K562 (cell line): Measurements from ENCODE around the gene LRFN2. TPM values are rescaled to one million over a fixed set of nuclear protein-coding genes. Genes with fewer than 3 reads are reported as not detected.

Source experiments
- ATAC-seq: fragments of 200-7000 bp; cut with Tn5 transposase; 3 replicates; pipeline ENCODE4 v1.9.1; 2020; ENCODE audit warnings: moderate library complexity
- BruUV-seq: library from RNA; stranded (reverse); fragments of 400-500 nt; replicated peaks from 2 replicates; lab custom pipeline; 2021; lab: Mats Ljungman, UMichigan
- CTCF ChIA-PET: fragments of 300-600 bp; formaldehyde crosslinking; extraction: SDS; loops from one replicate; lab custom pipeline; 2021; ENCODE audit warnings: low intra/inter-chr PET ratio; lab: Yijun Ruan, JAX
- POLR2A ChIA-PET: fragments of 300-600, 350-650 bp; sonication (Branson Sonifier 250); formaldehyde crosslinking; extraction: SDS; loops from one replicate; lab custom pipeline; 2021; ENCODE audit warnings: antibody characterized with exemption, inconsistent platforms; lab: Yijun Ruan, JAX
- DNase-seq, 4 experiments: peaks; one replicate each; pipeline versions ENCODE4 v3.0.0 to v3.0.0-alpha.2; 2011 to 2018; ENCODE audit warnings: low spot score in 3 of 4, mixed read lengths in 3 of 4; ENCODE audit errors: extremely low read depth in 1 of 4
- FAIRE-seq: peaks from 2 replicates; lab custom pipeline; 2011; peaks lifted over from hg19 to GRCh38; lab: Jason Lieb, UNC
- H2AFZ ChIP-seq: 2 replicates; pipeline ENCODE4 v1.6.0; 2011; ENCODE audit warnings: low read depth, low read length, control low read depth, inconsistent platforms
- H3K27ac ChIP-seq: fragments of 200-600 bp; 3 replicates; pipeline ENCODE4 v1.8.0; 2011; ENCODE audit warnings: low read depth, mild to moderate bottlenecking, control low read depth, inconsistent platforms, low read length, moderate library complexity, mixed read lengths; ENCODE audit errors: extremely low read depth
- H3K27me3 ChIP-seq, 2 experiments: fragments of 300-600 bp in 1 of 2; 2 replicates in 1 of 2; 3 replicates in 1 of 2; pipeline versions ENCODE4 v1.6.0 to v1.8.0; 2011; ENCODE audit warnings: inconsistent platforms in 2 of 2, low read length in 2 of 2, mild to moderate bottlenecking in 1 of 2, mixed read lengths in 1 of 2, moderate library complexity in 1 of 2; ENCODE audit not compliant: control insufficient read depth in 2 of 2, insufficient read depth in 2 of 2
- H3K36me3 ChIP-seq: fragments of 300-600 bp; 3 replicates; pipeline ENCODE4 v1.8.0; 2011; ENCODE audit warnings: mild to moderate bottlenecking, low read length, inconsistent platforms; ENCODE audit not compliant: control insufficient read depth, insufficient read depth
- H3K4me1 ChIP-seq, 2 experiments: fragments of 200-600 bp in 1 of 2; replicated peaks in 1 of 2; 2 replicates in 1 of 2; 3 replicates in 1 of 2; pipeline versions ENCODE4 v1.5.1 to v1.8.0; 2011; ENCODE audit warnings: inconsistent platforms in 2 of 2, low read length in 2 of 2, mild to moderate bottlenecking in 1 of 2, mixed read lengths in 1 of 2, moderate library complexity in 1 of 2; ENCODE audit not compliant: control insufficient read depth in 2 of 2, insufficient read depth in 2 of 2
- H3K4me2 ChIP-seq: 2 replicates; pipeline ENCODE4 v1.6.1; 2011; ENCODE audit warnings: low read length, control low read depth, inconsistent platforms, mixed read lengths; ENCODE audit not compliant: insufficient read depth
- H3K4me3 ChIP-seq: fragments of 200-600 bp; sonication (generic), shearing (Covaris generic); 2 replicates; pipeline ENCODE4 v1.5.1; 2016; ENCODE audit warnings: control low read depth, inconsistent platforms
- H3K79me2 ChIP-seq: fragments of 200-600 bp; 3 replicates; pipeline ENCODE4 v1.8.0; 2011; ENCODE audit warnings: low read length, inconsistent platforms; ENCODE audit not compliant: control insufficient read depth, insufficient read depth
- H3K9ac ChIP-seq, 2 experiments: 2 replicates each; pipeline versions ENCODE4 v1.6.0 to v1.6.1; 2011; ENCODE audit warnings: low read depth in 2 of 2, low read length in 2 of 2, control low read depth in 1 of 2, inconsistent platforms in 1 of 2, mild to moderate bottlenecking in 1 of 2, mixed read lengths in 1 of 2; ENCODE audit not compliant: insufficient read depth in 1 of 2
- H3K9me1 ChIP-seq: one replicate; pipeline ENCODE4 v1.6.0; 2011; ENCODE audit warnings: inconsistent platforms, mild to moderate bottlenecking, low read length, moderate library complexity; ENCODE audit not compliant: control insufficient read depth, insufficient read depth
- H3K9me3 ChIP-seq: replicated peaks from 2 replicates; pipeline ENCODE4 v1.5.1; 2011; ENCODE audit warnings: low read depth, low read length, inconsistent platforms; ENCODE audit not compliant: control insufficient read depth, insufficient read depth
- H4K20me1 ChIP-seq: replicated peaks from 2 replicates; pipeline ENCODE4 v1.6.1; 2011; ENCODE audit warnings: low read length, inconsistent platforms, mixed read lengths; ENCODE audit not compliant: control insufficient read depth, insufficient read depth
- ESRRA ChIP-seq: fragments of 450-650 bp; IDR thresholded peaks from 2 replicates; pipeline ENCODE4 v1.6.1; 2014; ENCODE audit warnings: low read depth, mild to moderate bottlenecking, moderate library complexity, borderline replicate concordance
- GTF2A2 ChIP-seq: IDR thresholded peaks from 2 replicates; pipeline ENCODE4 v1.6.1; 2016; ENCODE audit warnings: mild to moderate bottlenecking, missing genetic modification characterization, missing compliant biosample characterization
- HMG20A ChIP-seq: fragments of 450-650 bp; formaldehyde crosslinking; conservative IDR thresholded peaks from 2 replicates; pipeline ENCODE4 v1.4.0; 2020; ENCODE audit warnings: mild to moderate bottlenecking, mixed read lengths
- SPI1 ChIP-seq: IDR thresholded peaks from 2 replicates; pipeline ENCODE4 v1.6.1; 2011; ENCODE audit warnings: low read depth, low read length, control low read depth, borderline replicate concordance
- STAT5A ChIP-seq: IDR thresholded peaks from 2 replicates; pipeline ENCODE4 v1.6.1; 2012; ENCODE audit warnings: low read length, inconsistent platforms, borderline replicate concordance
- TAF1 ChIP-seq: IDR thresholded peaks from 2 replicates; pipeline ENCODE4 v1.6.1; 2011; ENCODE audit warnings: mild to moderate bottlenecking, low read length, moderate library complexity; ENCODE audit not compliant: insufficient read depth, control insufficient read depth, severe bottlenecking; ENCODE audit errors: extremely low read depth
- WHSC1 ChIP-seq: IDR thresholded peaks from one replicate; pipeline ENCODE4 v1.6.1; 2012; ENCODE audit warnings: low read length, control low read depth, inconsistent platforms
- ZKSCAN8 ChIP-seq: fragments of 200-800 bp; sonication (Bioruptor generic); IDR thresholded peaks from 2 replicates; pipeline ENCODE4 v1.6.1; 2016; ENCODE audit warnings: missing genetic modification characterization, missing compliant biosample characterization
- WGBS: fragments of 100-300 bp; shearing (Covaris generic); methylation state at CpG from one replicate; pipeline ENCODE4 v1.1.6; 2016; ENCODE audit warnings: low coverage, mixed read lengths; ENCODE audit not compliant: insufficient coverage; ENCODE audit errors: missing lambda C conversion rate; 5-methylcytosine and 5-hydroxymethylcytosine counted together
- in situ Hi-C: fragments of 300-500 bp; cut with MboI; formaldehyde crosslinking; loops from 4 replicates; pipeline ENCODE4 v1.15.0; 2018; ENCODE audit warnings: inconsistent platforms, mixed read lengths
- intact Hi-C: fragments of 100-400 bp; cut with micrococcal nuclease; formaldehyde crosslinking; loops from 2 replicates; pipeline ENCODE4 v1.14.2; 2022
- polyA plus RNA-seq, 8 experiments: library from polyadenylated mRNA; depleted of rRNA in 4 of 8; stranded (reverse) in 5 of 8; unstranded in 3 of 8; fragments of >200 nt; fragmentation: Nextera tagmentation in 2 of 8; fragmentation: Illumina TruSeq in 1 of 8; extraction: Ambion mirVana in 2 of 8; extraction: Trizol in 1 of 8; gene quantifications; 2 replicates each; pipeline versions ENCODE4 v1.2.1 to v1.2.3, GENCODE V29; 2011 to 2014; ENCODE audit warnings: inconsistent platforms in 1 of 8, missing spikeins in 1 of 8
- total RNA-seq, 7 experiments: library from RNA; depleted of rRNA in 6 of 7; stranded (reverse); fragments of >200 nt in 6 of 7; fragmentation: Illumina TruSeq in 2 of 7; extraction: Trizol in 2 of 7; gene quantifications; 2 replicates each; pipeline versions ENCODE4 v1.2.1 to v1.2.3, GENCODE V29; 2011 to 2021; ENCODE audit warnings: low replicate concordance in 1 of 7
- TF ChIP-seq, protein P1 (sequence below): fragments of 450-650 bp; formaldehyde crosslinking; IDR thresholded peaks from 2 replicates; pipeline ENCODE4 v1.4.0; 2020; ENCODE audit warnings: mild to moderate bottlenecking
- TF ChIP-seq, protein P2 (sequence below), 2 experiments: fragments of 450-650 bp in 1 of 2; sonication (generic) in 1 of 2; formaldehyde crosslinking in 1 of 2; IDR thresholded peaks in 1 of 2; conservative IDR thresholded peaks in 1 of 2; 2 replicates each; pipeline versions ENCODE4 v1.6.1 to v1.8.1; 2016 to 2023; ENCODE audit warnings: mild to moderate bottlenecking in 2 of 2, moderate library complexity in 2 of 2, inconsistent platforms in 1 of 2, missing genetic modification reagents in 1 of 2
- TF ChIP-seq, protein P3 (sequence below): fragments of 250-450 bp; sonication (Bioruptor Pico); IDR thresholded peaks from 2 replicates; pipeline ENCODE4 v1.5.0; 2021; ENCODE audit warnings: mild to moderate bottlenecking, borderline replicate concordance
- TF ChIP-seq, protein P4 (sequence below): fragments of 250-450 bp; sonication (Bioruptor Pico); IDR thresholded peaks from 2 replicates; pipeline ENCODE4 v1.8.0; 2021; ENCODE audit warnings: borderline replicate concordance, mild to moderate bottlenecking, moderate library complexity; ENCODE audit not compliant: poor library complexity, severe bottlenecking
- TF ChIP-seq, protein P5 (sequence below): fragments of 450-650 bp; IDR thresholded peaks from 2 replicates; pipeline ENCODE4 v1.7.0; 2016; ENCODE audit warnings: borderline replicate concordance

The LRFN2 gene
- total and polyA plus RNA-seq, 9 of the 15 experiments (the other 6 are each of a cell fraction or from before 2014, with no cell fraction given), result not detected

DNA sequence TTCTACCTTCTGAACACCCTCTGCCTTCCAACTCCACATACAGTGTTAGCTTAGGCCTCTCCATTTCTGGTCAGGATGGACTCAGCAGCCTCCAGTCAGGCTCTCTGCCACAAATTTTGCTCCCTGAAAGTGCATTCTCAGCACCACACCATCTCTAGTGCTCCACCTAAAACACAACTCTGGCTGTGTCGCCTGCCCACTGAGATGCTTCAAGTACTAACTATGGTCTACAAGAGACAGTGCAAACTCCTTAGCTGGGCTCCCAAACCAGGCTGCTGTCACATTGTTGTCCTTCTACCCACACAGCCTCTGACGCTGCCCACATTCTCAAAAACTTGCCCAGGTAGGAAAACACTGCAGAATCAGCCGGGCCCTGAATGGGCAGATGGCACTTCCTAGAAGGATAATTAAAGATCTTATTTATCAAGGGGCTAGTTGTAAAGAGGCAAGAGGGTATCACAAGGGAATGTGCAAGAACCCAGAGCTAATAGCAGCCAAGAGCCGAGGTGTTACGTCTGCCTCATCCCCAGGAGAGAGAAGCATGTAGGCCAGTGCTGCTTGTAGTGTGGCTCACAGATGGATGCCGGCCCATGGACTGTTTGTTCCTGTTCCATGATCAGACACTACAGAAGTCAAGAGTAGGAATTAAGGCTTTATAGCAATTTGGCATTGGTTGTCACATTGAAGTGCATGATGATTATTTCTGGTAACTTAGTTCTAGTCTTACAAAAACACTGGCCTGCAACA lies 189.7 kb downstream of the LRFN2 start:
- Histone ChIP-seq H3K27me3 (peaks cover 16 to 48% of the 10 kb centered on the region in 2 experiments), H3K27ac (no peak overlapping the region), H3K36me3 (no peaks in the 10 kb centered on the region), H3K4me1 (peaks cover 0 to 2% of the 10 kb centered on the region in 2 experiments; a peak in 2 of 5 replicates), H3K79me2 (no peaks in the 10 kb centered on the region), H3K9me3 (no peaks in the 10 kb centered on the region), H3K4me2 (no peak overlapping the region), H3K9me1 (no peaks in the 10 kb centered on the region), H3K9ac (no peak overlapping the region), H2AFZ (no peak overlapping the region), H3K4me3 (no peak overlapping the region), H4K20me1 (peaks cover 5% of the 10 kb centered on the region; the same call in 1 of the 2 replicates)
- WGBS, result 7% methylated on average over 6 of the region's 6 CpGs
- ChIA-PET CTCF (no interaction called here), POLR2A (no interaction called here)
- BruUV-seq, result no TSS peak
- in situ Hi-C loops, result no loop called here
- DNase-seq, result no peak
- ATAC-seq, result no peak
- no peak for FAIRE-seq
- intact Hi-C loops, result no loop called here
- no peak for TF ChIP-seq GTF2A2 (tag)
- TF ChIP-seq HMG20A, result no peak
- TF ChIP-seq STAT5A, result no peak
- TF ChIP-seq, protein P1, sequence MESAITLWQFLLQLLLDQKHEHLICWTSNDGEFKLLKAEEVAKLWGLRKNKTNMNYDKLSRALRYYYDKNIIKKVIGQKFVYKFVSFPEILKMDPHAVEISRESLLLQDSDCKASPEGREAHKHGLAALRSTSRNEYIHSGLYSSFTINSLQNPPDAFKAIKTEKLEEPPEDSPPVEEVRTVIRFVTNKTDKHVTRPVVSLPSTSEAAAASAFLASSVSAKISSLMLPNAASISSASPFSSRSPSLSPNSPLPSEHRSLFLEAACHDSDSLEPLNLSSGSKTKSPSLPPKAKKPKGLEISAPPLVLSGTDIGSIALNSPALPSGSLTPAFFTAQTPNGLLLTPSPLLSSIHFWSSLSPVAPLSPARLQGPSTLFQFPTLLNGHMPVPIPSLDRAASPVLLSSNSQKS (CRISPR knock-in tag), result no peak
- TF ChIP-seq, protein P2, sequence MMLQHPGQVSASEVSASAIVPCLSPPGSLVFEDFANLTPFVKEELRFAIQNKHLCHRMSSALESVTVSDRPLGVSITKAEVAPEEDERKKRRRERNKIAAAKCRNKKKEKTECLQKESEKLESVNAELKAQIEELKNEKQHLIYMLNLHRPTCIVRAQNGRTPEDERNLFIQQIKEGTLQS (IDR thresholded peaks at IDR 0.05), result no peak
- TF ChIP-seq, protein P2 (CRISPR knock-in tag; conservative IDR thresholded peaks at IDR 0.05), result no peak
- TF ChIP-seq ESRRA, result no peak
- TF ChIP-seq SPI1, result no peak
- TF ChIP-seq ZKSCAN8, result no peak
- TF ChIP-seq, protein P3, sequence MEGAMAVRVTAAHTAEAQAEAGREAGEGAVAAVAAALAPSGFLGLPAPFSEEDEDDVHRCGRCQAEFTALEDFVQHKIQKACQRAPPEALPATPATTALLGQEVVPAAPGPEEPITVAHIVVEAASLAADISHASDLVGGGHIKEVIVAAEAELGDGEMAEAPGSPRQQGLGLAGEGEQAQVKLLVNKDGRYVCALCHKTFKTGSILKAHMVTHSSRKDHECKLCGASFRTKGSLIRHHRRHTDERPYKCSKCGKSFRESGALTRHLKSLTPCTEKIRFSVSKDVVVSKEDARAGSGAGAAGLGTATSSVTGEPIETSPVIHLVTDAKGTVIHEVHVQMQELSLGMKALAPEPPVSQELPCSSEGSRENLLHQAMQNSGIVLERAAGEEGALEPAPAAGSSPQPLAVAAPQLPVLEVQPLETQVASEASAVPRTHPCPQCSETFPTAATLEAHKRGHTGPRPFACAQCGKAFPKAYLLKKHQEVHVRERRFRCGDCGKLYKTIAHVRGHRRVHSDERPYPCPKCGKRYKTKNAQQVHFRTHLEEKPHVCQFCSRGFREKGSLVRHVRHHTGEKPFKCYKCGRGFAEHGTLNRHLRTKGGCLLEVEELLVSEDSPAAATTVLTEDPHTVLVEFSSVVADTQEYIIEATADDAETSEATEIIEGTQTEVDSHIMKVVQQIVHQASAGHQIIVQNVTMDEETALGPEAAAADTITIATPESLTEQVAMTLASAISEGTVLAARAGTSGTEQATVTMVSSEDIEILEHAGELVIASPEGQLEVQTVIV (CRISPR knock-in tag), result no peak
- TF ChIP-seq, protein P4, sequence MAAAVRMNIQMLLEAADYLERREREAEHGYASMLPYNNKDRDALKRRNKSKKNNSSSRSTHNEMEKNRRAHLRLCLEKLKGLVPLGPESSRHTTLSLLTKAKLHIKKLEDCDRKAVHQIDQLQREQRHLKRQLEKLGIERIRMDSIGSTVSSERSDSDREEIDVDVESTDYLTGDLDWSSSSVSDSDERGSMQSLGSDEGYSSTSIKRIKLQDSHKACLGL, result no peak
- TF ChIP-seq, protein P5, sequence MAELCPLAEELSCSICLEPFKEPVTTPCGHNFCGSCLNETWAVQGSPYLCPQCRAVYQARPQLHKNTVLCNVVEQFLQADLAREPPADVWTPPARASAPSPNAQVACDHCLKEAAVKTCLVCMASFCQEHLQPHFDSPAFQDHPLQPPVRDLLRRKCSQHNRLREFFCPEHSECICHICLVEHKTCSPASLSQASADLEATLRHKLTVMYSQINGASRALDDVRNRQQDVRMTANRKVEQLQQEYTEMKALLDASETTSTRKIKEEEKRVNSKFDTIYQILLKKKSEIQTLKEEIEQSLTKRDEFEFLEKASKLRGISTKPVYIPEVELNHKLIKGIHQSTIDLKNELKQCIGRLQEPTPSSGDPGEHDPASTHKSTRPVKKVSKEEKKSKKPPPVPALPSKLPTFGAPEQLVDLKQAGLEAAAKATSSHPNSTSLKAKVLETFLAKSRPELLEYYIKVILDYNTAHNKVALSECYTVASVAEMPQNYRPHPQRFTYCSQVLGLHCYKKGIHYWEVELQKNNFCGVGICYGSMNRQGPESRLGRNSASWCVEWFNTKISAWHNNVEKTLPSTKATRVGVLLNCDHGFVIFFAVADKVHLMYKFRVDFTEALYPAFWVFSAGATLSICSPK, result no peak
- TF ChIP-seq TAF1, result no peak
- no peak for TF ChIP-seq WHSC1
